SK-N-SH (cell line): ENCODE results near the gene PNKP. TPM values are rescaled to one million over a fixed set of nuclear protein-coding genes. Genes with fewer than 3 reads are reported as not detected.

Experiments used
- CTCF ChIA-PET: fragments of 300-600, 350-600 bp; formaldehyde crosslinking; extraction: SDS; loops from one replicate; lab custom pipeline; 2021; lab: Yijun Ruan, JAX
- POLR2A ChIA-PET: fragments of 350-600 bp; sonication (Branson Sonifier 250); formaldehyde crosslinking; extraction: SDS; loops from one replicate; lab custom pipeline; 2020; ENCODE audit warnings: antibody characterized with exemption, inconsistent platforms; lab: Yijun Ruan, JAX
- DNase-seq: peaks from one replicate; pipeline ENCODE4 v3.0.0; 2012
- H2AFZ ChIP-seq: fragments of 200-600 bp; sonication (generic); 2 replicates; pipeline ENCODE4 v1.8.1; 2016; ENCODE audit warnings: antibody characterized with exemption, mild to moderate bottlenecking, low read depth
- H3F3A ChIP-seq: fragments of 200-600 bp; sonication (generic); replicated peaks from 2 replicates; pipeline ENCODE3; 2016; ENCODE audit warnings: antibody characterized with exemption, mild to moderate bottlenecking; ENCODE audit not compliant: insufficient read depth
- H3K27ac ChIP-seq, 2 experiments: fragments of 200-500 bp in 1 of 2; fragments of 200-600 bp in 1 of 2; sonication (Bioruptor generic) in 1 of 2; sonication (generic), shearing (Covaris generic) in 1 of 2; 2 replicates each; pipeline versions ENCODE4 v1.5.1 to v1.6.1; 2014 to 2016; ENCODE audit warnings: low read depth in 2 of 2, inconsistent platforms in 1 of 2, low read length in 1 of 2, mild to moderate bottlenecking in 1 of 2, mixed read lengths in 1 of 2
- H3K27me3 ChIP-seq: fragments of 200-600 bp; sonication (generic), shearing (Covaris generic); 2 replicates; pipeline ENCODE4 v1.6.1; 2016; ENCODE audit warnings: mixed run types; ENCODE audit not compliant: insufficient read depth
- H3K36me3 ChIP-seq, 2 experiments: fragments of 200-500 bp in 1 of 2; fragments of 200-600 bp in 1 of 2; sonication (Bioruptor generic) in 1 of 2; sonication (generic) in 1 of 2; replicated peaks in 1 of 2; 2 replicates each; pipeline versions ENCODE3 to v1.5.1; 2014 to 2016; ENCODE audit warnings: low read length in 1 of 2, mild to moderate bottlenecking in 1 of 2; ENCODE audit not compliant: insufficient read depth in 2 of 2, control insufficient read depth in 1 of 2
- H3K4me1 ChIP-seq, 2 experiments: fragments of 200-500 bp in 1 of 2; fragments of 200-600 bp in 1 of 2; sonication (Bioruptor generic) in 1 of 2; sonication (generic), shearing (Covaris generic) in 1 of 2; 2 replicates each; pipeline versions ENCODE4 v1.5.1 to v1.6.1; 2014 to 2016; ENCODE audit warnings: low read depth in 1 of 2, low read length in 1 of 2, mixed run types in 1 of 2; ENCODE audit not compliant: insufficient read depth in 2 of 2, control insufficient read depth in 1 of 2
- H3K4me2 ChIP-seq: fragments of 200-600 bp; sonication (generic), shearing (Covaris generic); 2 replicates; pipeline ENCODE4 v1.6.1; 2017; ENCODE audit warnings: mixed run types
- H3K4me3 ChIP-seq, 2 experiments: fragments of 200-500 bp in 1 of 2; fragments of 200-600 bp in 1 of 2; sonication (Bioruptor generic) in 1 of 2; sonication (generic), shearing (Covaris generic) in 1 of 2; 2 replicates each; pipeline versions ENCODE4 v1.5.1 to v1.8.1; 2014 to 2016; ENCODE audit warnings: low read depth in 2 of 2, inconsistent platforms in 1 of 2, low read length in 1 of 2, mild to moderate bottlenecking in 1 of 2, mixed read lengths in 1 of 2, moderate library complexity in 1 of 2
- H3K79me2 ChIP-seq: fragments of 200-600 bp; sonication (generic); 2 replicates; pipeline ENCODE4 v1.8.1; 2017; ENCODE audit warnings: mild to moderate bottlenecking; ENCODE audit not compliant: insufficient read depth
- H3K9ac ChIP-seq: fragments of 200-600 bp; sonication (generic); 2 replicates; pipeline ENCODE4 v1.6.1; 2017; ENCODE audit warnings: mixed run types
- H3K9me2 ChIP-seq: fragments of 200-600 bp; sonication (generic); 2 replicates; pipeline ENCODE4 v1.6.1; 2017; ENCODE audit warnings: mixed run types
- H3K9me3 ChIP-seq: fragments of 200-600 bp; sonication (generic); 2 replicates; pipeline ENCODE4 v1.6.1; 2017; ENCODE audit warnings: mixed run types, mild to moderate bottlenecking, moderate library complexity
- H4K20me1 ChIP-seq: fragments of 200-600 bp; sonication (generic); 2 replicates; pipeline ENCODE4 v1.6.1; 2017; ENCODE audit warnings: mild to moderate bottlenecking, mixed run types; ENCODE audit not compliant: insufficient read depth
- CHD2 ChIP-seq: fragments of 150-350 bp; IDR thresholded peaks from 2 replicates; pipeline ENCODE4 v1.6.1; 2018; ENCODE audit warnings: low read length; ENCODE audit not compliant: partially characterized antibody
- EP300 ChIP-seq, 2 experiments: IDR thresholded peaks; 2 replicates each; pipeline versions ENCODE4 v1.4.0 to v1.6.1; 2012; ENCODE audit warnings: borderline replicate concordance in 1 of 2, low read depth in 1 of 2, low read length in 1 of 2
- FOXM1 ChIP-seq: IDR thresholded peaks from 2 replicates; pipeline ENCODE4 v1.4.0; 2012; ENCODE audit warnings: low read depth, mild to moderate bottlenecking
- GABPA ChIP-seq: IDR thresholded peaks from 2 replicates; pipeline ENCODE4 v1.4.0; 2012; ENCODE audit warnings: low read depth, mild to moderate bottlenecking
- GATA2 ChIP-seq: sonication (generic); formaldehyde crosslinking; IDR thresholded peaks from 2 replicates; pipeline ENCODE4 v1.5.0; 2020; ENCODE audit warnings: mild to moderate bottlenecking, missing genetic modification reagents
- MXI1 ChIP-seq: IDR thresholded peaks from 2 replicates; pipeline ENCODE4 v1.6.1; 2012; ENCODE audit warnings: mild to moderate bottlenecking, low read depth, low read length, improper control_type of control experiment
- NFIC ChIP-seq: IDR thresholded peaks from 2 replicates; pipeline ENCODE4 v1.4.0; 2012; ENCODE audit warnings: borderline replicate concordance
- NRF1 ChIP-seq: IDR thresholded peaks from 2 replicates; pipeline ENCODE4 v1.6.1; 2012; ENCODE audit warnings: low read depth, mild to moderate bottlenecking, low read length
- RFX5 ChIP-seq: IDR thresholded peaks from 2 replicates; pipeline ENCODE4 v1.6.1; 2012; ENCODE audit warnings: mild to moderate bottlenecking, improper control_type of control experiment, low read length
- TCF12 ChIP-seq: IDR thresholded peaks from 2 replicates; pipeline ENCODE4 v1.4.0; 2012
- TEAD4 ChIP-seq: IDR thresholded peaks from 2 replicates; pipeline ENCODE4 v1.4.0; 2012; ENCODE audit warnings: mild to moderate bottlenecking, borderline replicate concordance; ENCODE audit not compliant: insufficient read depth
- WGBS: methylation state at CpG from one replicate; pipeline ENCODE4 v1.1.6; 2017; ENCODE audit warnings: low lambda C conversion rate; 5-methylcytosine and 5-hydroxymethylcytosine counted together
- polyA plus RNA-seq, 3 experiments: library from polyadenylated mRNA; depleted of rRNA; stranded (reverse); fragments of >200 nt; gene quantifications; 2 replicates each; pipeline ENCODE4 v1.2.3, GENCODE V29; 2012

Gene PNKP
- polyA plus RNA-seq, 1 of the 3 experiments (the other 2 are of a cell fraction): 52.0 TPM

GRCh38 chr19:49910179-49910578 lies 42.8 kb upstream of the PNKP start:
- no peak overlapping the region for H3K4me2 ChIP-seq
- H3K27me3 ChIP-seq: no peaks in the 10 kb centered on the region
- H3F3A ChIP-seq: no peaks in the 10 kb centered on the region
- POLR2A ChIA-PET: no interaction called here
- H3K4me1 ChIP-seq: no peaks in the 10 kb centered on the region
- no peak for DNase-seq
- H3K9me2 ChIP-seq: no peaks in the 10 kb centered on the region
- no peak overlapping the region for H3K27ac ChIP-seq
- H3K4me3 ChIP-seq: no peak overlapping the region
- peaks cover 9% of the 10 kb centered on the region; the same call in 1 of the 2 replicates for H4K20me1 ChIP-seq
- H3K9me3 ChIP-seq: no peaks in the 10 kb centered on the region
- WGBS: 92% methylated on average over 2 of the region's 5 CpGs
- H2AFZ ChIP-seq: no peak overlapping the region
- peaks cover 8 to 23% of the 10 kb centered on the region in 2 experiments for H3K36me3 ChIP-seq
- CTCF ChIA-PET: interaction anchor here (0.9 to 1.1 kb wide), 3 partner anchors 12 to 28 kb away, joined by 3 to 4 read pairs (median 3); partner anchors contain the start of genes ATF5 and NUP62
- H3K9ac ChIP-seq: no peak overlapping the region
- H3K79me2 ChIP-seq: peaks cover 17% of the 10 kb centered on the region; the same call in 1 of the 2 replicates
- TF ChIP-seq CHD2 (no peak), EP300 (IDR thresholded peaks at IDR 0.05; ENCODE audit: borderline replicate concordance in 1 of 2, low read depth in 1 of 2, low read length in 1 of 2) (no peak), GATA2 (no peak), TCF12 (no peak), MXI1 (no peak), GABPA (no peak), NRF1 (no peak), TEAD4 (no peak), FOXM1 (no peak), RFX5 (no peak)

GRCh38 chr19:49908480-49909420 lies 41.4 kb upstream of the PNKP start:
- 96% methylated on average over 35 of the region's 37 CpGs for WGBS
- ChIA-PET CTCF (interaction anchor here (0.8 kb wide), 1 partner anchor 18 kb away, joined by 3 read pairs; no protein-coding TSS in a partner anchor), POLR2A (interaction anchor here (1.0 to 1.2 kb wide), 2 partner anchors 11 to 21 kb away, joined by 3 read pairs; partner anchors contain the start of genes ATF5 and NUP62)
- Histone ChIP-seq H3K36me3 (peaks cover 4 to 20% of the 10 kb centered on the region in 2 experiments), H4K20me1 (peaks cover 4% of the 10 kb centered on the region; the same call in 1 of the 2 replicates), H3F3A (peaks cover 4% of the 10 kb centered on the region), H3K9ac (no peak overlapping the region), H3K4me3 (no peak overlapping the region), H3K27me3 (no peaks in the 10 kb centered on the region), H3K27ac (no peak overlapping the region), H3K4me1 (no peaks in the 10 kb centered on the region), H2AFZ (no peak overlapping the region), H3K4me2 (no peak overlapping the region), H3K9me2 (no peaks in the 10 kb centered on the region), H3K9me3 (no peaks in the 10 kb centered on the region), H3K79me2 (peaks cover 11% of the 10 kb centered on the region; the same call in 1 of the 2 replicates)
- TF ChIP-seq NFIC: no peak
- TF ChIP-seq NRF1: no peak
- no peak for DNase-seq
